ENCODE data around the gene IRAK4.
"Not testable (repeated sequence)": the region's sequence is repeated elsewhere in the genome, so short reads cannot be mapped to it uniquely, and the experiment has no call there.

Gene IRAK4

DNA sequence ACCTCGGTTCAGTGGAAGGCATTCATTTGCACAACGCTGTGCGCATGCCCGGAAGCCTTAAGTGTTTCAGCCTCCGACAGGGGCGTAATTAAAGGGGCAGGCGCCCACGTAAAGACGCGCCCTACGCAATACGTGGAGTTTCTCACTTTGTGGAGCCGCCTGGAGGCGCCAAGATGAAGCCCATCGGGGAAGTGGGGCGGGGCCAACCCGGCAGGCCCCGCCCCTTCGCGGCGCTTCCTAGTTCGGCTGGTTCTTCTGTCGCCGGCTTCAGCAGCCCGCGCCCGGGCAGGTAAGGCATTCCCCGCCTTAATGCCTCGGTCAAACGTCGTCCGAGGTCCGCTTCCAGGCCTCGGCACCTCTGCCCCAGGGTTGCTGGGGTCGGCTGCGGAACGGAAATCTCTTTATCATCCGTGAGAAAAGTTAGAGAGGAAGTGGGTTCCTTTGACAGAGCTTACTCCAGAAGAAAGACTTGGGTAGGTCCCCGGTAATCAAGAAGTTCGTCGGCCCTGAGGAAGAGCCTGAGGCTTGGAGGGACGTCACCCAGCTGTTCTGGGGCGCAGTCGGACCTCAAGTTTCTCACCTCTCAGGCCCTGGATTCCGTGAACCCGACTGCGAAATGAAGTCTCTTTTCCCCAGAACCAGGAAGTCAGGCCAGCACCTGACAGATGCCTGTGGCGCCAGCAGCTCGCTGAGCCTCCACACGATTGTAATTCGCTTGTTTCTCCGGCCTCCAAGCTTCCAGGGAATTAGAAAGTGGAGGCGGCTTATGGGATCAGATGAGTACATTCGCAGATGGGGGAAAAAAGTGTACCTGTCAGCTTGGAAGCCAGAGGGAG lies at the start of gene IRAK4, which contains the start of gene PUS7L:
IRAK4 (plus strand) TSS at position 224 of the 836 bp plus-strand sequence. CDS start 9,161 bp downstream, outside the sequence.
PUS7L (minus strand) TSS at position 63 of the 836 bp plus-strand sequence. CDS start 3,545 bp downstream, outside the sequence.
- peak; percentile 93 for DNase-seq (ENCODE audit: low spot score)

- no peak for DNase-seq (ENCODE audit: low spot score)
Observed at GRCh38 chr12:43711348-43711747, 47.4 kb upstream of the IRAK4 start.

- no peak for DNase-seq (ENCODE audit: low spot score)
Observed at GRCh38 chr12:43722621-43723020, 36.1 kb upstream of the IRAK4 start.

DNA sequence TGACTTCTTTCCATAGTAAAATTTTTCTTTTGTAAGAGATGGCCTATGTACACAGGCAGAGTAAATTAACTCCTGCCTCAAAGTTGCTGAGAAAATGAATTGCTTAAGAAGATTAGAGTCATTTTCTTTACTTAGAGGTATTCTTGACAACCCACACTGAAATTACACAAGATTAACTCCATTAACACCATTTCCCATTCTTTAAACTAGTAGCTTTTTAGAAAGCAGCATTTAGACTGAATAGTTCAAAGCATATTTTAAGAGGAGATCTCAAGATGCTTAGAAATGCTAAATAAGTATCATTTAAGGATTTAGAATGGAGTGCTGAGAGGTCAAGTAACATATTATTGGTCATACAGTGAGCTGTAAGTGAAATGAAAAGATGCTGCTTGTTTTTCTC lies 35.6 kb upstream of the IRAK4 start:
- no peak for DNase-seq (ENCODE audit: low spot score)

DNA sequence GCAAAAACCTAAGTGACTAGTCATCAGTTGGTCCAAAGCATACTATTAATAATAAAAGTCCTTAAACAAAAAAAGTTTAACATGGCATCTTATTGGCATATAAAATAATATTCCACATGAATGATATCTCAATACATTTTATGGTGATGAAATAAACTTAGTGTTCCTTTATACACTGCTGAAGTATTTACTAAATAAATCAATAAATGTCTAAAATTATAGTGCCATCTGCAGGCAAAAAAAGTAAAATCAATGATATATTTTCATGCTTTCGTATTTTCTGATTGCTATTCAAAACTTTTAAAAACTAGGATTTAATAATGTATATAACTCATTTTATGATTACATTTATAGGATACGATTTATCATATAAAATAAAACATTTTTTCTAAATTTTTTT lies 30.6 kb upstream of the IRAK4 start:
- DNase-seq (ENCODE audit: low spot score) = no peak

GRCh38 chr12:43728698-43729097 lies 30.1 kb upstream of the IRAK4 start:
- DNase-seq (ENCODE audit: low spot score) = no peak

DNA sequence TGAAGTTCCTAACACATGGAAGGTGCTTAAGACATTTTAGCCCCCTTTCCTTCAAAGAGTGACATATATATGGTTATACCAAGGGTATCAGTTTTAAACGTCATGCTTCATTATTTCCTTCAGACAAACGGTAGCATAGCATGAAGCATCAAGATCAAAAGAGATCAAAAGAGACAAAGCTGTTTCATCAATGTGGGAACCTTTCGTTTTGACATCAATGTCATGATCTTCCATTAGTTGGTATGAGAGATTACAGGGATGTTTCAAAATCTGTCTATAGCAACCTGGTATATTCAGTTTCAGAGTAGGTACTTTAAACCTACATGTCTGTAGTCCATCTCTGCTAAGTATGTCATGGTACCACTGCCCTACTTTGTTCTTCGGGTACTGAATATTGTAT lies 28.5 kb upstream of the IRAK4 start:
- no peak for DNase-seq (ENCODE audit: low spot score)

- DNase-seq (ENCODE audit: low spot score) = no peak
Observed at GRCh38 chr12:43733687-43734086, 25.1 kb upstream of the IRAK4 start.

GRCh38 chr12:43736927-43737440 lies 21.8 kb upstream of the IRAK4 start:
- no peak for DNase-seq (ENCODE audit: low spot score)

DNA sequence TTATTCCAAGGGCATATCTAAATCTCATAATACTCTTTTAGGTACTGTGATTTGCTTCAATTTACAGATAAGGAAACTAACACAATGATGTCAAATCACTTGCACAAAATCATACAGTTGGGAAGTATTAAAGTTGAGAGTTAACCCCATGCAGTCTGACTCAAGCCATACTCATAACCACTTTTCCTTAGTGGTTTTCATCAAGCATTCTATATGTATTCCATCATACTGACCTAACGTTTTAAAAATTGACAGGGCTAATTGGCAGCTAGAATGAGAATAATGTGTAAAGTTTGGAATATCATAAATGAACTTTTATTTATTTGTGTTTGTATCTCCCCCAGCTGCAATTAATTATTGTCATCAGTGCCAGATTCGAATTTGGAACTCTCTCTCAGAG lies 21.1 kb upstream of the IRAK4 start:
- DNase-seq (ENCODE audit: low spot score) = no peak

DNA sequence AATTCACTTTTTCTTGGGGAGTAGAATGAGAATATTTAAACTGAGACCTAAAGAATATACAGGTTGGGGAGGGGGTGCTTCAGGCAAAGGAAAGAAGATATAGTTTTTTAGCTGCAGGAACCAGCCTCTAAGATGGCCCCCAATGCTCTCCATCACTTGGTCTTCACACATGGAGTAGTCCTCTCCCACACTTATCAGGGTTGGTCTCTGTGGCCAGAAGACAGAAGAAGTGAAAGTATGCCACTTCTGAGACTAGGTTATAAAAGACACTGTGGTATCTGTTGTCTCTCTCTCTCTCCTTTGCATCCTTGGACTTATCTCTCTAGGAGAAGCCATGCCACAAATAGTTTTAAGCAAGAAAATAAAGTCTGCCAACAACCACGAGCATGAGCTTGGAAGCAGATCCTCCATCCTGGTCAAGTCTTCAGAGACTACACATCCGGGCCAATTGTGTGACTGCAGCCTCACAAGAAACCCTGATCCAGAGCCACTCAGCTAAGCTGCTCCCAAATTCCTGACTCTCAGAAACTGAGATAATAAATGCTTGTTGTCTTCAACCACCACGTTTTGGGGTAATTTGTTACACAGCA lies 18.1 kb upstream of the IRAK4 start:
- no peak for DNase-seq (ENCODE audit: low spot score)

DNA sequence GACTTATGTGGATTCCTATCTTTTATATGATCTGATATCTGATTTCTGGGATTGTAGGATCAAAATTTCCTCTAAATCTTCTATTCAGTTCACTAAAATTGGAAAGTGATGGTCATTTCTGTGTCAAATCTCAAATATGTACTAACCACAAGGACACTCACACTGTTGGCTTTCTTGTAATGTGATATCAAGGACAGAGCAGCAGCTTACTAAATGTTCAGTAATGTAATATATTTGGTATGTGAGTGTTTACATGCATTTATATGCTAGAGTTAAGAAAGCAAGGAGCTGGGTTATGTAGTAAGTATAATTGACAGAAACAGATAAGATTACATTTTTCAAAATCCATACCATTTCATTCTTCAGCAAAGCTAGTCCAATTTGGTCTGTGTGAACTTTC lies 16.6 kb upstream of the IRAK4 start:
- peak; percentile 39 for DNase-seq (ENCODE audit: low spot score)

DNA sequence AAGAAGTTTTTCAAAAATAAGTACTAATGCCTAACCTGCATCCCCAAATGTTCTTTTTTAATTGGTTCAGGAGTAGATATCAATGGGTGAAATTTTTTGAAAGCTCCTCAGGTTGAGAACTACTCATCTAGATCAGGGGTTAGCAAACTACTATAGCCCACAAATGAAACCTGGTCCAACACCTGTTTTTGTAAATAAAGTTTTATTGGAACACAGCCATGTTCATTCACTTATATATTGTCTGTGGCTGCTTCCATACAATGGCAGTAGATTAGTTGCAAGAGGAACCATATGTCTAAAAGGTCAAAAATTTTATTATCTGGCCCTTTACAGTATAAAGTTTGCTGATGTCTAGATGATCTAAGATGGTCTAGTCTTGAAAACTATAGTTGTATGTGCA lies 13.9 kb upstream of the IRAK4 start:
- DNase-seq (ENCODE audit: low spot score) = no peak

- DNase-seq (ENCODE audit: low spot score) = no peak
Observed at GRCh38 chr12:43749016-43749415, 9.7 kb upstream of the IRAK4 start.

DNA sequence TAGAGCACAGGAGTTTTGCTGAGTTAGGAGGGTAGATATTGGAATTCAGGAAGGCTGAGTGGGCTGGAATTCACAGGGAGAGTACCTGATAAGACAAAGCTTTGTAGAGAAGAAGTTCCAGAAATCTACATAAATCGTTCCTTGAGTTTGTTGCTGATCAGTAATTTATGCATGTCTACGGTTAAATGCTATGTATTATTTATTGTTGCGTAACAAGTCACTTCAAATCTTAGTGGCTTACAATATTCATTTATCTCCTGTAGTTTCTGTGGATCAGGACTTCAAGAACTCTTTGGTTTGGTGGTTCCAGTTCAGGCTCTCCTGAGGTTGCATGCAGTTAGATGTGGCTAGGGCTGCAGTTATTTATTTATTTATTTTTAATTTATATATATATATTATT lies 7.9 kb upstream of the IRAK4 start:
- DNase-seq (ENCODE audit: low spot score) = no peak

DNA sequence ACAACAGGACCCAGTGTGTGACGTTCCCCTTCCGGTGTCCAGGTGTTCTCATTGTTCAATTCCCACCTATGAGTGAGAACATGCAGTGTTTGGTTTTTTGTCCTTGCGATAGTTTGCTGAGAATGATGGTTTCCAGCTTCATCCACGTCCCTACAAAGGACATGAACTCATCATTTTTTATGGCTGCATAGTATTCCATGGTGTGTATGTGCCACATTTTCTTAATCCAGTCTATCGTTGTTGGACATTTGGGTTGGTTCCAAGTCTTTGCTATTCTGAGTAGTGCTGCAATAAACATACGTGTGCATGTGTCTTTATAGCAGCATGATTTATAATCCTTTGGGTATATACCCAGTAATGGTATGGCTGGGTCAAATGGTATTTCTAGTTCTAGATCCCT lies 7.4 kb upstream of the IRAK4 start:
- not testable (repeated sequence) for DNase-seq (ENCODE audit: low spot score)

DNA sequence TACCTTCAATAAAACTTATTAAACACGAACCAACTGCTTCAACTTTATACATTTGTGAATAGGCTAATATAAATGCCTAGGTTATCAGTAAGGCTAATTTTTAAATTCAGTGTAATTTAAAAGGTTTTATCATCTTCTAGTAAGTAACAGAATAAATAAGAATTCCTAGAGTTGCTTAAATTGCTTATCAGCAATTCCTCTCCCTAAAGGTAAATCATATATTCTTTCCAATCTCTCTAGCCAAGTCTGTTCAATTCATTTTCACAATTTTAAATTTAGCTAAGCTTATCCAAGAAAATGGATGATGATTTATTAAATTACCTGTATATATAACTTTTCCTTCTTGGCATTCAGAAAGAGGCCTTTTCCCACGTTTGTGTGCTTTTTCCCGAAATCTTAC lies 4.7 kb upstream of the IRAK4 start:
- no peak for DNase-seq (ENCODE audit: low spot score)

- peak; percentile 36 for DNase-seq (ENCODE audit: low spot score)
Observed at GRCh38 chr12:43758247-43758727, 464 bp upstream of the IRAK4 start.

DNA sequence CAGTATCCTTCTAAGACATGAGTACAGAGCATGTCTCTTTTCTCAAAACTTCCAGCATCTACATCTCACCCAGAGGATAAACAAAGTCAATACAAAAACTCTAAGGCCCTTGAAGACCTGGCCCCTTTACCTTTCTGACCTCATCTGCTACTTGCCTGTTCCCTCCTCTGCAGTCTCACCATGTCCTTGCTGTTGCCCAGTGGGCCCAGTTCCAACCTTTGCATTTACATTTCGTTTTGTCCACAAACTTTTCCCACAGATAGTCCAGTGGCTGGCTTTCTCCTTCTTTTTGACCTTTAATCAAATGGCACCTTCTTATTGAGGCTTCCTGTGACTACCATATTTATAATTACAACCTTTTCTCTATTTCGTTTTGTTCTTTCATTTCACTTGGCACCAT lies 1.6 kb downstream of the IRAK4 start:
- no peak for DNase-seq (ENCODE audit: low spot score)

GRCh38 chr12:43761500-43761899 lies 2.7 kb downstream of the IRAK4 start:
- no peak for DNase-seq (ENCODE audit: low spot score)

DNA sequence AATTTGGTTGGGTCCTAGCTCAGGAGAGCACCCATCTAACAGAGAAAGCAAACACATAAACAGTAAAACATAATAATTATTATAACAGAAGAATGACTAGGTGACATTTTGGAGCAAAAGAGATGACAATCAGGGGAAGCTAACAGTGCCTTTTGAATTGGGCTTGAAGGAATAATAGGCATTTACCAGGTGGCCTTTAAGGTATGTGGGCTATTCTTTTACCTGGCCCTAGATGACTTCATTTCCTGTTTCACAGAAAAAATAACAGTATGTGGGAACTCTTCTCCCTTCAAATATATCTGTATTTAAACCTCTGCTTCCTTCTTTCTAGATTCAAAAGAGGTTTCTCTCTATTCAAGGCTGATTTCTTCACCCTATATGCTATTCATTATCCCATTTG lies 3.8 kb downstream of the IRAK4 start:
- no peak for DNase-seq (ENCODE audit: low spot score)

DNA sequence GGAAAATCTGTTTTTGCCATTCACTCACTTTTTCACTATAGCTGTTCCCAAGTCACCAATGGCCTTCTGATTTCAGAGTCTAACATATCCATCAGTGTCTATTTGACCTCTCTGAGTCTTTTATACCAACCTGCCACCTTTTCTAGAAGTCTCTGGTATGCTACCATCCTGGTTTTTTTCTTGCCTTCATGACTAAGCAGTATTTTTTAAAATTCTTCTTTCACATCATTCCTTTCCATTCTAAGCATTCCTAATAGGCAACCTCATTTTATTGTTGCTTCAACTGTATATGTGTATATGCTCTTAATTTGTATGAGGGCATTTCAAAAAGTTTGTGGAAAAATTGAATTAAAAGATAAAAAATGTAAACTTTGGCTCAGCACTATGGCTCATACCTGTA lies 5.0 kb downstream of the IRAK4 start:
- DNase-seq (ENCODE audit: low spot score) = peak; percentile 12

DNA sequence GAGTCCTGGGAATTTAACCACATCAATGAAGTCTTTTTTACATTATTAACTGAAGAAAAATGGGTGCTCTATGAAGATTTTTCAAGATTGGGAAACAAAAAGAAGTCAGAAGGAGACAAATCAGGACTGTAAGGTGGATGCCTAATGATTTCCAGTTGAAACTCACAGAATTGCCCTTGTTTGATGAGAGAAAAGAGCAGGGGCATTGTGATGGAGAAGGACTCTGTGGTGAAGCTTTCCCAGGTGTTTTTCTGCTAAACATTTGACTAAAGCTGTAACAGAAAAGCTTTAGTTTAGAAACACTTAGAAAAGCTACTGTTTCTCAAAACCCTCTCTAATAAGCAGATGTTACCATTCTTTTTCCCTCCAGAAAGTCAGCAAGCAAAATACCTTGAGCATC lies 5.8 kb downstream of the IRAK4 start:
- no peak for DNase-seq (ENCODE audit: low spot score)

Data from AG08396 (cell line).